GM15510 (cell line): Measurements from ENCODE around the gene ENG.

Source experiments
- POLR2A ChIP-seq: IDR thresholded peaks from 3 replicates; pipeline ENCODE4 v1.6.1; 2011; ENCODE audit warnings: borderline replicate concordance; ENCODE audit not compliant: insufficient read length; ENCODE audit errors: extremely low read depth

Gene ENG

GRCh38 chr9:127885508-127886281 is 31.2 kb upstream of the ENG start:
- no peak for TF ChIP-seq POLR2A

GRCh38 chr9:127884976-127885490 is 30.6 kb upstream of the ENG start:
- no peak for TF ChIP-seq POLR2A

DNA sequence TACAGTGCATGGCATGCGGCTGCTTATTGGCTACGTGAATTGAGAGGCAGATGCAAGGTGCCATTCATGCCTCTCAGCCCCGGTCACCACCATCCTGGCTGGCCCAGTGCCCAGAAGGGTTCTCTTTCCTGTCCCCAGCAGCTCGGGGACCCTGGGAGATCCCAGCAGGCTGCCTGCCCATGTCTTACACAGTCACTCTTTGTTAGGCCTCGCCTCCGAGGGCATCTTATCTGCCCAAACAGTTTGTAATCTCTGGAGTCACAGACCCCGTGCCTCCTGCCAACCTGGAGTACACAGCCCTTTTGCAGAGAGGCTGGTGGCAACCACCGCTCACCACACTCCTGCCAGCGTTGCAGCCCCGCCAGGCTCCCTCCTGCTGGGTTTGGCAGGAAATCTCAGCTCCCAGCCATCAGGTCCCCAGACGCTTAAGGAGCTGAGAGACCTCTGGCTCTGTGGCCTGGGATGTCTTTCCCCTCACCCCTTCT is 30.0 kb upstream of the ENG start:
- no peak for TF ChIP-seq POLR2A

DNA sequence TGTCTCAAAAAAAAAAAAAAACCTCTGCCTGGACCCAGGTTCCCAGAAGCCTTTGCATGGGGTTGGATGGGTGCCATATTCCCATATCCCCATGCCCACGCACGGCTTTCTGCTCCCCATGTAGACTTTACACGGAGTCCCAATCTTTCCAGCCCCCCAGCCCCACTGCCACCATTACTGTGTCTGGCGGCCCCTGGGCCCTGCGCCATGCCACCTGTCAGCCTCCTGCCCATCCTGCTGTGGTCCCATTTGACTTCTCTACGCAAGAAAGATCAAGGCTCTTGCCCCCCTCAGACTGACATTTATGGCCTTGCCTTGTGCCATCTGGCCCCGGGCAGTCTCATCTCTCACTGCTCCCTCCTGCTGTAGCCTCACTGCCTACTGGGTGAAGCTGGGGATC is 29.5 kb upstream of the ENG start:
- no peak for TF ChIP-seq POLR2A

DNA sequence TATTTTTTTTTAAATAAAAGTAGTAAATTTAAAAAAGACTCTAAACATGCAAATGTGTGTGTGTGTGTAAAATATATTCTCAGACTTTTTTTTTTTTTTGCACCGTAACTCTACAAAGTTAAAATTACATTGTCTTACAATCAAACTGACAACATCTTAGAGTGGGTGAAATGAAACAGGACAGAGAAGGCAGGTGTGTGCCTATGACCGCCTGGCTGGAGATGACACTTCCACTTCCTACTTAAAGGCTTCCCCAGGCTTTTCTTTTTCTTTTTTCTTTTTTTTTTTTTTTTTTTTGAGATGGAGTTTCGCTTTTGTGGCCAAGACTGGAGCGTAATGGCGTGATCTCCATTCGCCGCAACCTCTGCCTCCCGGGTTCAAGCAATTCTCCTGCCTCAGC is 25.7 kb upstream of the ENG start:
- TF ChIP-seq POLR2A, result no peak

DNA sequence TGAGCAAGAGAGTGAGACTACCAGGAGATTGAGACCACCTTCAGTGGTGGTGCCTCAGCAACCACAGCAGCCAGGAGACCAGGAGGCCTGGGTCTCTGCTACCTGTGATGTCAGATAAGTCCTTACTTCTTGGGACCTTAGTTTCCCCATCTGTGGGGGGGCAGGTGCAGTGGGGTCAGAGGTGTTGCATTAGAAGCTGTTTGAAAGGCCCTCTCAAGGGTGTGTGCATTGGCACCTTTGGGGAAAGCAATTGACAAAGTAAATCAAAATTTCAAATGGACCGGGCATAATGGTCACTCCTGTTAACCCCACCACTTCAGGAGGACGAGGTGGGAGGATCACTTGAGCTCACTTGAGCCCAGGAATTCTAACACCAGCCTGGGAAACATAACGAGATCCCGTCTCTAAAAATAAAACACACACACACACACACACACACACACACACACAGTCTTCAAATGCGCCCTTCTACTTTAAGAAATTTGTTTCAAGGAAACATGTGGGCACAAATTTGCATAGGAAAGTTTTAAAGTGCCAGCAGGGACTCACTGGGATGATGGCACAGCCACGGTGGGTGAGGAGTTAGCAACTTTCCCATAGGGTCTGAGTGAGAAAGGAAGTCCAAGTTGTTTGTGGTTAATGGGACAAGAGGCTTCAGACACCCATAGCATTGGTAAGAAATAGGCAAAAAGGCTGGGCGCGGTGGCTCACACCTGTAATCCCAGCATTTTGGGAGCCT is 24.4 kb upstream of the ENG start:
- no peak for TF ChIP-seq POLR2A

GRCh38 chr9:127878001-127878651 is 23.7 kb upstream of the ENG start:
- no peak for TF ChIP-seq POLR2A

DNA sequence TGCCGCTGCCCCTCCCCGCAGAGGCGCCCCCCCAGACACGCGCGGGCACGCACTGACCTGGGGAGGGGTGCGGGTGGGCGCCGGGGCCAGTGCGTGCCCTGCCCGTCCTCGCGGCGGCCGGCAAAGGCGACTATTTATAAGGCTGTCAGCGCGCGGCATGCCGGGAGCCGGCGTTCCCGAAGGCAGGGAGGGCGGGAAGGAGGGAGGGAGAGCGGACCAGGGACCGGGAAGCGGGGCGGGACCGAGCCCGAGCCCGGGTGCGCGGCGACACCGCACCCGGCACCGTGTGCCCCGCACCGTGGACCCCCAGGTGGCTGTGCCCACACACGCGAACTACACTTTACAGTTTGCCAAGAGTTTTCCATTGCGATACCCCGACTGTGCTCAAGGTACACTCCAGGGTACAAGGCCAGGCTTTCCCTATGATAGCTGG is 23.1 kb upstream of the ENG start, which contains the start of gene AK1:
Gene AK1, minus strand, starts transcription at position 110 of the 433 bp plus-strand sequence. CDS start 3,058 bp downstream, outside the sequence.
- TF ChIP-seq POLR2A, result no peak

DNA sequence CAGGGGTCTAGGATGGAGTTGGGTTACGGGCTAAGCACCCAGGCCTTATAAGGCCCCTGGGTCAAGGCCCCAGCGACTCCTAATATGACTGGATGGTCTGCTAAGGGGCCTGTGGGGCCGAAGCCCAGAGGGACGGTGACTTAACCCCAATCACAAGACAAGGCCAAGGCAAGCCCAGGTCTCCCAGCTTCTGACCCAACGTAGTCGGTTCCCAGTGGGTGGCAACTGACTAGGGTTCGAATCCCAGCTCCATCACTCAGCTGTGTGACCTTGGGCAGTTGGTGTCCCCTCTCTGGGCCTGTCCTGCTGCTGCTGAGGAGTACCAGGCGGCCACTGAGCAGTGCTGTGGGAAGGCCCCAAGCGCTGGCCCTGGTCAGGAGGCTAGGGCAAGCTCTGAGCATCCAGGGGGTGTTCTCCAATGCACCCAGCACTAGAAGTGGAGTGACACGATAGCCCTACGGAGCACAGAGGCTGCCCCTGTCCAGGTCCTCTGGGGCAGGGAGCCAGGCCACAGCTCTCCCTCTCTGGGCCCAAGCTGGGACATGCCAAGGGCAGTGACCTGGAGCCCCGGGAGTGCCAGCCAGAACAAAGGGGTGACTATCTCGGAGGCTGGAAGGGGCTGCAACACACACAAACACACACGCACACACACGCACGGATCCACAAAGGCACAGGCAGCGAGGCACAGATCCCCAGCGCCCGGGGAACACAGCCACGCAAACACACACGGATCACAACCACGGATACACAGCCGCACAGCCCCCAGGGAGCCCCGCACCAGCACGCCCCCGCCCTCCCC is 22.5 kb upstream of the ENG start:
- TF ChIP-seq POLR2A, result no peak

DNA sequence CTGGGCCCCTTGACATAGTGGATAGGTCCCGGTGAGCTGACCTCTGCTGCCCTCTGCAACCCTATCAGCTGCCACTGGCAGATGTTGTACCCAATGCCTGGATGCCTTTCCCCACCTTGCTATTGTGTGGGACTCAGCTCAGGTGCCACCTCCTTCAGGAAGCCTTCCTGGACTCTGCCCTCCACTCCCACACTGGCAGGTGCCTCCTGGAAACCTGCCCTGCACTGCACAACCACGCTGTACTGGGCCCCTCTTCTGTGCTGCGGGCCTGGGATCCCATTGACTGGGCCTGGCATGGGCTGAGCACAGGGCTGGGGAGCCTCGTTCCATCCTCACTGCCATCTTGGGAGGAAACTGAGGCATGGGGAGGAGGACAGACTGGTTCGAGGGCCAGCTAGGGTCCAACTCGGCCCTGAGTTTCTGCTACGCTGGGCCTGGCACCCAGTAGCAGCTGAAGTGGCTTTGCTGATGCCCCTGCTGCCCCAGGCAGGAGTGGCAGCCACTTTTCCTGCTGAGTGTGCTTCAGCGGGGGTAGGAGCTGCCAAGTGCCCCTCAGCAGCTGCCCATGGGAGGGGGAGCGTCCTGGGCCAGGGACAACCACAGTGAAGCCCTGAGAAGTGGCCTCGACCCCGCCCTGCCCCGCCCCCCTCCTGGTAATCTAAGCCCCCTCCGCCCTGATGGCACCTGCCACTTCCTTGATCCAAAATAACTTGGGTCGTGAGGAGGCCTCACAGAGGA is 21.7 kb upstream of the ENG start:
- TF ChIP-seq POLR2A, result no peak

DNA sequence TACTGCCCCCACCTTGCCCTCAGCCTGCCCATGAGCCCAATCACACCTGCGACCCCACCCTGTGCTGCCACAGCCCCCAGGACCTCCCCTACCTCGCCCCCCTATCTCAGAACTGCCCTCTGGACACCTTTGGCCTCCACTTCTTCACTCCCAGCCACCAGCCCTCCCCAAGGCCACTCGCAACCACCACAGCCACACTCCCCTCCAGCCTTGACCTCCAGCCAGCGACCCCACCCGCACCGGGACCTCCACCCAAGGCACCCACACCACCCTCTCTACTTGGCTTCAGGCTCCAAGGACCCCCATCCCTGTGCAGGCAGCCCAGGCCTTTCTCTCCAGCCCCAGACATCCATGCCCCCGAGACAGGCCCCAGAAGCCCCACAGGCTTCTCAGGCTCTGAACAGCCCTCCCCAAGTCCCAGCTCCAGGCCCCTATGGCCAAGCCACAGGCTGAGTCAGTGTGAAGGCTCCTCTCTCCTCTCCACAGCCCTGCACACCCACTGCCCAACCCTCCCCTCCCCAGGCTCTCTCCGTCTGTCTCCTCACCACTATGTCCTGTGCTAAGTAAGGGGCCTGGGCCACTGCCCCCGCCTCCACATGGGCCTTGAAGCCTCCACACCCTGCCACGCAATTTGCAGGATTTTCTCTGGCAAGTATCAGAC is 21.0 kb upstream of the ENG start:
- no peak for TF ChIP-seq POLR2A

DNA sequence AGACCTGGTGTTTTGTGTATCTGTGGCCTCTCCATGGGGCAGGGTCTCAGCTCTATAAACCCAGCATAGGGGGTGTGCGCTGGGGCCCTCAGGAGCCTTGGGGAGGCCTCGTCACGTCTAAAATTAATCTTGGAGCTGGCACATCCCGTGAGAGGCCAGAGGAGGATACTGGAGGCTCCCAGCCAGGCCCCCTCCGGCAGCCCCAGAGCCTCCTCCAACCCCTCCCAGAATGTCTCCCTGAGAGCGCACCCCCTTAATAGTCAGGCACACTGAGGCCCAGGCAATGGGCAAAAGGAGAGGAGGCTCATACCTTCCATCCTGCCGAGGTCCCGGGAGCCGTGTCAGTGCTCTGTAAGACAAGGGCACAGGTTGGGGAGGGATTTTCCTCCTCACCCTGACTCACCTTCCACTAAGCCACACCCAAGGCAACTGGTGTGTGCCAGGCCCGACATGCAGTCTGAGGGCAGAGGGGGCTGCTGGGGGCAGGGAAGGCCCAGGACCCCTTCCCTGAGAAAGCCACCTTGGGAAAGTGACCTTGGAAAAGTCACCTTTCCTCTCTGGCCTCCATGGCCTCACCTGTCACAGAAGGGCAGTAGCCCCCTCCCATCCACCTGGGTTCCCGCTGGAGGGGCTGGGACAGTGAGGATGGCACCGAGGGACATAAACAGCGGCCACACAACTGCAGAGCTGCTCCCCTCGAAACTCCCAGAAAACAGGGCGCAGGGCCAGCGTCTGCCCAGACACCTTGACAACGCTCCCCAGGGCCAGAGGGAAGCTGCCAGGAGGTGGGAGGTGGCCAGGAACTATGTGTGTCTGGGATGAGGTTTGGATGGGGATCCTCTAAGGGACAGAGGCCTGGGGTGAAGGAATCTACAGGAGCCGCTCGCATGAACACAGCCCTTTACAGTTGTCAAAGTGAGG is 20.1 kb upstream of the ENG start:
- no peak for TF ChIP-seq POLR2A
